ENCODE results near the gene ZNF74. TPM values are rescaled to one million over a fixed set of nuclear protein-coding genes. Genes with fewer than 3 reads are reported as not detected.

ZNF74 gene
- total RNA-seq, 1 donor from 2014 or later: 20.4 TPM

DNA sequence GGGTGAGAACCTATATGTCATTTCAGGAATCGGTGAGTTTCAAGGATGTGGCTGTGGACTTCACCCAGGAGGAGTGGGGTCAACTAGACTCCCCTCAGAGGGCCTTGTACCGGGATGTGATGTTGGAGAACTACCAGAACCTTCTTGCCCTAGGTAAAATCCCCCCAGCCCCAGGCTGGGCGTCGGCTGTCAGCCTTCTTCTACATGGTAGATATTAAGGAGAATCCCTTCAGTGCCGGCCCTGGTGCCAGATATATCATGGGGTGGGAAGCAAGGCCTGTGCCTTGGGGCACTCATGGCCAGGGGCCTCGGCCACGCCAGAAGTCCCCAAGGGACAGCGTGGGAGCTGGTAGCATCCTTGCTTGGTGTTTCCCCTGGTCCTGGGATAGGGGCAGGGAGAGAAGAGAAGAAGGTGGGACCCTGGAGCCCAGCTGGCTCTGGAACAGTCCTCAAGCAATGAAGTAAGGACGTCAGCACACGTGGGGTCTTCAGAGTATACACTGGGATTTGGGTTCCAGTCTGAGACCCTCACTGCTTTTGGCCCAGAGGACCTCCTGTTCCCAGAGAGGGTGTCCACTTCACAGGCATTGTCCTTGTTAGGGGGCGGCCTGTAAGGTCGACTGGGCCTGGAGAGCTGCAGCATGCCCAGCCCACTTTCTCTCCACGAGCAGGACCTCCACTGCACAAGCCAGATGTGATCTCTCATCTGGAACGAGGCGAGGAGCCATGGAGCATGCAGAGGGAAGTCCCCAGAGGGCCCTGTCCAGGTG, 6.8 kb downstream of the ZNF74 start:
- H3K9me3 Mint-ChIP-seq (ENCODE audit: unreplicated experiment): no peaks in the 10 kb centered on the region
- TF ChIP-seq, protein P1, sequence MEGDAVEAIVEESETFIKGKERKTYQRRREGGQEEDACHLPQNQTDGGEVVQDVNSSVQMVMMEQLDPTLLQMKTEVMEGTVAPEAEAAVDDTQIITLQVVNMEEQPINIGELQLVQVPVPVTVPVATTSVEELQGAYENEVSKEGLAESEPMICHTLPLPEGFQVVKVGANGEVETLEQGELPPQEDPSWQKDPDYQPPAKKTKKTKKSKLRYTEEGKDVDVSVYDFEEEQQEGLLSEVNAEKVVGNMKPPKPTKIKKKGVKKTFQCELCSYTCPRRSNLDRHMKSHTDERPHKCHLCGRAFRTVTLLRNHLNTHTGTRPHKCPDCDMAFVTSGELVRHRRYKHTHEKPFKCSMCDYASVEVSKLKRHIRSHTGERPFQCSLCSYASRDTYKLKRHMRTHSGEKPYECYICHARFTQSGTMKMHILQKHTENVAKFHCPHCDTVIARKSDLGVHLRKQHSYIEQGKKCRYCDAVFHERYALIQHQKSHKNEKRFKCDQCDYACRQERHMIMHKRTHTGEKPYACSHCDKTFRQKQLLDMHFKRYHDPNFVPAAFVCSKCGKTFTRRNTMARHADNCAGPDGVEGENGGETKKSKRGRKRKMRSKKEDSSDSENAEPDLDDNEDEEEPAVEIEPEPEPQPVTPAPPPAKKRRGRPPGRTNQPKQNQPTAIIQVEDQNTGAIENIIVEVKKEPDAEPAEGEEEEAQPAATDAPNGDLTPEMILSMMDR (IDR thresholded peaks at IDR 0.05): no peak
- H3K27me3 Mint-ChIP-seq (ENCODE audit: unreplicated experiment): no peaks in the 10 kb centered on the region
- H3K27ac Mint-ChIP-seq (ENCODE audit: unreplicated experiment): no peak overlapping the region
- H3K4me3 Mint-ChIP-seq (ENCODE audit: unreplicated experiment): no peak overlapping the region
- no peak for DNase-seq (ENCODE audit: extremely low spot score, unreplicated experiment)
- peaks cover 15% of the 10 kb centered on the region for H3K36me3 Mint-ChIP-seq (ENCODE audit: unreplicated experiment)
- peaks cover 17% of the 10 kb centered on the region for H3K4me1 Mint-ChIP-seq (ENCODE audit: unreplicated experiment)

GRCh38 chr22:20401376-20402014, 7.5 kb downstream of the ZNF74 start:
- Mint-ChIP-seq H3K27me3 (ENCODE audit: unreplicated experiment) (no peaks in the 10 kb centered on the region), H3K4me3 (ENCODE audit: unreplicated experiment) (no peak overlapping the region), H3K27ac (ENCODE audit: unreplicated experiment) (no peak overlapping the region), H3K4me1 (ENCODE audit: unreplicated experiment) (peaks cover 10% of the 10 kb centered on the region), H3K36me3 (ENCODE audit: unreplicated experiment) (peaks cover 17% of the 10 kb centered on the region), H3K9me3 (ENCODE audit: unreplicated experiment) (no peaks in the 10 kb centered on the region)
- DNase-seq (ENCODE audit: extremely low spot score, unreplicated experiment): no peak
- TF ChIP-seq, protein P1 (IDR thresholded peaks at IDR 0.05): no peak

GRCh38 chr22:20402960-20403778, 9.2 kb downstream of the ZNF74 start:
- DNase-seq (ENCODE audit: extremely low spot score, unreplicated experiment): no peak
- Mint-ChIP-seq H3K4me1 (ENCODE audit: unreplicated experiment) (peaks cover 2% of the 10 kb centered on the region), H3K36me3 (ENCODE audit: unreplicated experiment) (peaks cover 22% of the 10 kb centered on the region), H3K27ac (ENCODE audit: unreplicated experiment) (no peak overlapping the region), H3K9me3 (ENCODE audit: unreplicated experiment) (no peaks in the 10 kb centered on the region), H3K4me3 (ENCODE audit: unreplicated experiment) (no peak overlapping the region), H3K27me3 (ENCODE audit: unreplicated experiment) (no peaks in the 10 kb centered on the region)
- TF ChIP-seq, protein P1 (IDR thresholded peaks at IDR 0.05): no peak

DNA sequence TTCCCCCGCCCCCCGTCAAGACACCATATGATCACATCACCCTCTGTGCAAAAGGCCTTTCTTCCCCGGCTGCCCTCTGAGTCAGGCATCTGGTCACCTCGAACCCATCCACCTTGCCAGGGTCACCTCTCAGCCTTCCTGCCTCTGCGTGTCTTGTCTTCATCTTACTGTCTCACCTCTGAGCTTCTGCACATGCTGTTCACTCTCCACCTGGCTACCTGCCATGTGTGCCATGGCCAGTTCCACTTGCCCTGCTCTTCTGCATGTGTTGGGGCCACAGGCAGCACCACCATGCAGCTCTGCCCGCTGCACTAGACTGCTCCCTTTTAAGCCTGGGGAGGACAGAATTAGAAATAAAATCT, 9.8 kb downstream of the ZNF74 start:
- no peak overlapping the region for H3K4me3 Mint-ChIP-seq (ENCODE audit: unreplicated experiment)
- peaks cover 22% of the 10 kb centered on the region for H3K36me3 Mint-ChIP-seq (ENCODE audit: unreplicated experiment)
- H3K27ac Mint-ChIP-seq (ENCODE audit: unreplicated experiment): no peak overlapping the region
- H3K27me3 Mint-ChIP-seq (ENCODE audit: unreplicated experiment): no peaks in the 10 kb centered on the region
- no peaks in the 10 kb centered on the region for H3K4me1 Mint-ChIP-seq (ENCODE audit: unreplicated experiment)
- TF ChIP-seq, protein P1 (IDR thresholded peaks at IDR 0.05): no peak
- H3K9me3 Mint-ChIP-seq (ENCODE audit: unreplicated experiment): no peaks in the 10 kb centered on the region
- DNase-seq (ENCODE audit: extremely low spot score, unreplicated experiment): peak; percentile 62

DNA sequence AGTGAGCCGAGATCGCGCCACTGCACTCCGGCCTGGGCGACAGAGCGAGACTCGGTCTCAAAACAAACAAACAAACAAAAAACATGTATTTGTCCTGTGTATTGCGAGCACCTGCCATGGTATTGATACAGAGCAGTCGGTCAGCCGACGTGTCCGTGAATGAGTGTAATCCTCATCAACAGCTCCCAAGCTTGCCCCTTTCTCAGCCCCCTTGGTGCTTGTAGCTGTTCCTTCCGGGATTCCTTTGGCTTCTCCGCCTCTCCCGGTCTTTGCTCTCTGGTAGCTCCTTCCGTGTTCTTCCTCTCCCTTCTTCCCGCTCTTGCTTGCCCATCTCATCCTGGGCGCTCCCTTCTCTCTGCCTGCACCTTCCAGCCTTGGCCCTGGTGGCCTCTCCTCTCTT, 10.9 kb downstream of the ZNF74 start:
- H3K9me3 Mint-ChIP-seq (ENCODE audit: unreplicated experiment): no peaks in the 10 kb centered on the region
- no peaks in the 10 kb centered on the region for H3K27me3 Mint-ChIP-seq (ENCODE audit: unreplicated experiment)
- TF ChIP-seq, protein P1 (IDR thresholded peaks at IDR 0.05): no peak
- no peak overlapping the region for H3K27ac Mint-ChIP-seq (ENCODE audit: unreplicated experiment)
- H3K4me1 Mint-ChIP-seq (ENCODE audit: unreplicated experiment): peaks cover 2% of the 10 kb centered on the region
- H3K4me3 Mint-ChIP-seq (ENCODE audit: unreplicated experiment): no peak overlapping the region
- peaks cover 22% of the 10 kb centered on the region for H3K36me3 Mint-ChIP-seq (ENCODE audit: unreplicated experiment)
- peak; percentile 51 for DNase-seq (ENCODE audit: extremely low spot score, unreplicated experiment)
